ENCODE data around the gene AQP2.

AQP2 gene

GRCh38 chr12:49979791-49980190 is 29.3 kb downstream of the AQP2 start:
- H3K36me3 ChIP-seq (ENCODE audit: control insufficient read depth in 2 of 2, insufficient read depth in 1 of 2, low read length in 2 of 2), result peaks cover 0 to 9% of the 10 kb centered on the region in 2 experiments; a peak in 1 of 3 replicates
- no peak overlapping the region for H3K4me3 ChIP-seq (ENCODE audit: low read depth, low read length)
- TF ChIP-seq GLI2 (tag by site-specific recombination; IDR thresholded peaks at IDR 0.05; ENCODE audit: borderline replicate concordance, low read depth) (no peak), ZNF785 (tag by site-specific recombination; IDR thresholded peaks at IDR 0.05) (no peak), ZNF658 (tag by site-specific recombination; IDR thresholded peaks at IDR 0.05) (no peak), HOXD13 (CRISPR knock-in tag; IDR thresholded peaks at IDR 0.05; ENCODE audit: borderline replicate concordance) (no peak), ZNF324 (tag by site-specific recombination; IDR thresholded peaks at IDR 0.05) (no peak), KLF8 (tag by site-specific recombination; IDR thresholded peaks at IDR 0.05) (no peak), ZSCAN16 (tag by site-specific recombination; IDR thresholded peaks at IDR 0.05) (no peak), ZNF777 (tag by site-specific recombination; IDR thresholded peaks at IDR 0.05; ENCODE audit: borderline replicate concordance) (no peak), REPIN1 (tag by site-specific recombination; IDR thresholded peaks at IDR 0.05; ENCODE audit: low read depth) (no peak), ZNF221 (tag by site-specific recombination; IDR thresholded peaks at IDR 0.05; ENCODE audit: borderline replicate concordance) (no peak), ZNF48 (tag by site-specific recombination; IDR thresholded peaks at IDR 0.05) (no peak), ZNF10 (tag by site-specific recombination; IDR thresholded peaks at IDR 0.05) (no peak), ZEB2 (tag by site-specific recombination; IDR thresholded peaks at IDR 0.05) (no peak), EGR2 (tag by site-specific recombination; IDR thresholded peaks at IDR 0.05; ENCODE audit: low read depth) (no peak), ELK4 (IDR thresholded peaks at IDR 0.05; ENCODE audit: borderline replicate concordance, low read depth, low read length) (no peak), ZNF830 (tag by site-specific recombination; IDR thresholded peaks at IDR 0.05; ENCODE audit: low read depth) (no peak), ZNF707 (tag by site-specific recombination; IDR thresholded peaks at IDR 0.05) (no peak), ZNF280C (tag by site-specific recombination; IDR thresholded peaks at IDR 0.05) (no peak)
- no peaks in the 10 kb centered on the region for H3K4me1 ChIP-seq (ENCODE audit: control insufficient read depth, insufficient read depth, low read length)
- POLR2A ChIA-PET, result no interaction called here
- no peaks in the 10 kb centered on the region for H3K9me3 ChIP-seq (ENCODE audit: control insufficient read depth, insufficient read depth, low read depth, low read length)
- CTCF ChIA-PET, result interaction anchor here (1.1 to 7.5 kb wide), 7 partner anchors 12 to 206 kb away, joined by 3 to 104 read pairs (median 4); no protein-coding TSS in a partner anchor
- H3K27ac ChIP-seq (ENCODE audit: extremely low read depth, low read depth, low read length), result no peak overlapping the region

GRCh38 chr12:49980501-49981349 is 30.2 kb downstream of the AQP2 start:
- Histone ChIP-seq H3K4me1 (ENCODE audit: control insufficient read depth, insufficient read depth, low read length) (no peaks in the 10 kb centered on the region), H3K36me3 (ENCODE audit: control insufficient read depth in 2 of 2, insufficient read depth in 1 of 2, low read length in 2 of 2) (peaks cover 0 to 18% of the 10 kb centered on the region in 2 experiments; a peak in 1 of 3 replicates), H3K4me3 (ENCODE audit: low read depth, low read length) (no peak overlapping the region), H3K9me3 (ENCODE audit: control insufficient read depth, insufficient read depth, low read depth, low read length) (no peaks in the 10 kb centered on the region), H3K27ac (ENCODE audit: extremely low read depth, low read depth, low read length) (no peak overlapping the region)
- CTCF ChIA-PET, result interaction anchor here (0.8 to 7.5 kb wide), 11 partner anchors 13 to 239 kb away, joined by 3 to 104 read pairs (median 4); partner anchors contain the start of gene TMBIM6
- POLR2A ChIA-PET, result no interaction called here
- no peak for TF ChIP-seq SCRT2 (tag by site-specific recombination; IDR thresholded peaks at IDR 0.05)
- no peak for TF ChIP-seq HOXA7 (CRISPR knock-in tag; IDR thresholded peaks at IDR 0.05; ENCODE audit: borderline replicate concordance)
- TF ChIP-seq ZNF19 (tag by site-specific recombination; IDR thresholded peaks at IDR 0.05; ENCODE audit: low read depth), result no peak
- TF ChIP-seq WT1 (tag by site-specific recombination; IDR thresholded peaks at IDR 0.05), result 0 out of 2 replicates have a peak, but pooled peaks have one; percentile 38
- TF ChIP-seq ZBTB44 (tag by site-specific recombination; IDR thresholded peaks at IDR 0.05), result no peak
- TF ChIP-seq ZNF561 (tag by site-specific recombination; IDR thresholded peaks at IDR 0.05; ENCODE audit: borderline replicate concordance), result no peak
- peak; percentile 80 for TF ChIP-seq ZNF692 (tag by site-specific recombination; IDR thresholded peaks at IDR 0.05)
